Mucosa of descending colon (tissue), 3 donors: ENCODE results near the gene FANCI. TPM values are rescaled to one million over a fixed set of nuclear protein-coding genes. Genes with fewer than 3 reads are reported as not detected.

ENCODE experiments used
- ATAC-seq: fragments of 200-7000 bp; cut with Tn5 transposase; one replicate; pipeline ENCODE4 v1.9.1; 2020; ENCODE audit warnings: mild to moderate bottlenecking, moderate library complexity
- DNase-seq, 3 donors: peaks; one replicate each; pipeline ENCODE4 v3.0.0-alpha.2; 2020
- H3K36me3 ChIP-seq: fragments of 200-600 bp; one replicate; pipeline ENCODE4 v1.8.0; 2021; ENCODE audit warnings: low read depth, mild to moderate bottlenecking
- H3K4me1 ChIP-seq: fragments of 200-600 bp; one replicate; pipeline ENCODE4 v1.8.0; 2021; ENCODE audit warnings: low read depth, mild to moderate bottlenecking
- H3K4me3 ChIP-seq: fragments of 200-600 bp; one replicate; pipeline ENCODE4 v1.8.0; 2021; ENCODE audit warnings: mild to moderate bottlenecking
- H3K9me3 ChIP-seq: fragments of 200-600 bp; one replicate; pipeline ENCODE4 v1.8.0; 2021; ENCODE audit warnings: mild to moderate bottlenecking
- CTCF ChIP-seq: fragments of 200-600 bp; IDR thresholded peaks from one replicate; pipeline ENCODE4 v1.8.0; 2022; ENCODE audit warnings: antibody characterized with exemption, mild to moderate bottlenecking
- intact Hi-C, 2 donors: fragments of 100-400 bp; cut with DNase I in 1 of 2; cut with micrococcal nuclease in 1 of 2; formaldehyde crosslinking; loops; one replicate each; pipeline versions ENCODE4 v1.11.0 to v1.11.1; 2022; cut with DNase I, micrococcal nuclease
- total RNA-seq, 3 donors: library from RNA; stranded (reverse); fragmentation: NEBNext Ultra II Directional in 2 of 3; extraction: Animal tissue kit (Norgen Biotek cat#: 25700) in 2 of 3; gene quantifications; one replicate each; pipeline versions ENCODE4 v1.2.1 to v1.2.4, GENCODE V29; 2021 to 2023
- donor health status: DM: no; HTN: no; CAD: no; lungs with moderate emphysema.
- donor health status: DM: no; HTN: no; CAD: no.
- donor health status: DM: no; HTN: yes; CAD: no.

Gene FANCI
- total RNA-seq, 3 donors from 2014 or later, result 12.9 to 27.1 (median 14.0) TPM

GRCh38 chr15:89197503-89197971 lies 46.2 kb upstream of the FANCI start:
- intact Hi-C loops, result no loop called here
- no peak overlapping the region for H3K4me3 ChIP-seq
- H3K9me3 ChIP-seq, result no peaks in the 10 kb centered on the region
- ATAC-seq (peak; percentile 95), DNase-seq (peak in 2 of 3 donors; percentile 60 to 66)
- no peaks in the 10 kb centered on the region for H3K36me3 ChIP-seq
- TF ChIP-seq CTCF, result no peak
- H3K4me1 ChIP-seq, result no peaks in the 10 kb centered on the region

GRCh38 chr15:89198196-89198595 lies 45.6 kb upstream of the FANCI start:
- Histone ChIP-seq H3K4me3 (no peak overlapping the region), H3K9me3 (no peaks in the 10 kb centered on the region), H3K36me3 (no peaks in the 10 kb centered on the region), H3K4me1 (no peaks in the 10 kb centered on the region)
- no peak for ATAC-seq
- TF ChIP-seq CTCF, result no peak
- intact Hi-C loops, result no loop called here
- DNase-seq, result no peak

- Histone ChIP-seq H3K36me3 (no peaks in the 10 kb centered on the region), H3K9me3 (no peaks in the 10 kb centered on the region), H3K4me1 (no peaks in the 10 kb centered on the region), H3K4me3 (no peak overlapping the region)
- no peak for TF ChIP-seq CTCF
- no peak for ATAC-seq
- intact Hi-C loops, result no loop called here
- no peak for DNase-seq
These were observed 44.8 kb upstream of the FANCI start for GRCh38 chr15:89198934-89199333.

- H3K4me3 ChIP-seq, result no peak overlapping the region
- ATAC-seq (no peak), DNase-seq (no peak)
- no peaks in the 10 kb centered on the region for H3K9me3 ChIP-seq
- no peak for TF ChIP-seq CTCF
- no peaks in the 10 kb centered on the region for H3K4me1 ChIP-seq
- no peaks in the 10 kb centered on the region for H3K36me3 ChIP-seq
- intact Hi-C loops, result no loop called here
These were observed 44.0 kb upstream of the FANCI start for GRCh38 chr15:89199746-89200145.

GRCh38 chr15:89200182-89200581 lies 43.6 kb upstream of the FANCI start:
- no peaks in the 10 kb centered on the region for H3K4me1 ChIP-seq
- no peak for TF ChIP-seq CTCF
- intact Hi-C loops, result no loop called here
- no peak overlapping the region for H3K4me3 ChIP-seq
- H3K36me3 ChIP-seq, result no peaks in the 10 kb centered on the region
- DNase-seq, result no peak
- no peak for ATAC-seq
- H3K9me3 ChIP-seq, result no peaks in the 10 kb centered on the region

- ATAC-seq (no peak), DNase-seq (no peak)
- TF ChIP-seq CTCF, result no peak
- intact Hi-C loops, result no loop called here
- H3K9me3 ChIP-seq, result no peaks in the 10 kb centered on the region
- no peak overlapping the region for H3K4me3 ChIP-seq
- no peaks in the 10 kb centered on the region for H3K36me3 ChIP-seq
- no peaks in the 10 kb centered on the region for H3K4me1 ChIP-seq
These were observed 42.2 kb upstream of the FANCI start for GRCh38 chr15:89201465-89202005.
